GM12891 (cell line): ENCODE measurements around the gene DPM2.

ENCODE experiments used
- DNase-seq: peaks from one replicate; pipeline ENCODE4 v3.0.0; 2011; ENCODE audit warnings: low spot score; ENCODE audit not compliant: insufficient read length
- FAIRE-seq: peaks from 2 replicates; lab custom pipeline; 2011; peaks lifted over from hg19 to GRCh38; lab: Jason Lieb, UNC
- PAX5 ChIP-seq: IDR thresholded peaks from 2 replicates; pipeline ENCODE4 v1.6.1; 2011; ENCODE audit warnings: low read length, moderate library complexity, mild to moderate bottlenecking; ENCODE audit not compliant: insufficient read depth, severe bottlenecking
- POLR2A ChIP-seq: IDR thresholded peaks from 2 replicates; pipeline ENCODE4 v1.6.1; 2011; ENCODE audit warnings: low read depth, low read length, control low read depth
- POLR2AphosphoS5 ChIP-seq: IDR thresholded peaks from 2 replicates; pipeline ENCODE4 v1.6.1; 2011; ENCODE audit warnings: low read depth, low read length, control low read depth
- POU2F2 ChIP-seq: IDR thresholded peaks from 2 replicates; pipeline ENCODE4 v1.6.1; 2011; ENCODE audit warnings: low read depth, mild to moderate bottlenecking, control low read depth, low read length, moderate library complexity
- SPI1 ChIP-seq: IDR thresholded peaks from 2 replicates; pipeline ENCODE4 v1.6.1; 2011; ENCODE audit warnings: low read depth, low read length, control low read depth
- TAF1 ChIP-seq: IDR thresholded peaks from 2 replicates; pipeline ENCODE4 v1.6.1; 2011; ENCODE audit warnings: low read depth, low read length, control low read depth

Gene DPM2

GRCh38 chr9:127966416-127967150 is 28.9 kb upstream of the DPM2 start:
- no peak for TF ChIP-seq POU2F2
- TF ChIP-seq SPI1, result no peak
- DNase-seq (no peak), FAIRE-seq (no peak)

- TF ChIP-seq POLR2AphosphoS5, result no peak
- TF ChIP-seq PAX5, result no peak
- TF ChIP-seq TAF1, result no peak
- no peak for TF ChIP-seq POLR2A
- TF ChIP-seq POU2F2, result no peak
- DNase-seq (no peak), FAIRE-seq (no peak)
Measured at GRCh38 chr9:127965953-127966352, 28.3 kb upstream of the DPM2 start.

GRCh38 chr9:127963359-127964064 is 25.9 kb upstream of the DPM2 start:
- DNase-seq, result no peak
- FAIRE-seq, result no peak

GRCh38 chr9:127963041-127963358 is 25.3 kb upstream of the DPM2 start:
- no peak for TF ChIP-seq TAF1
- TF ChIP-seq SPI1, result no peak
- TF ChIP-seq PAX5, result no peak
- TF ChIP-seq POU2F2, result no peak
- TF ChIP-seq POLR2A, result no peak
- TF ChIP-seq POLR2AphosphoS5, result no peak
- DNase-seq, result no peak
- FAIRE-seq, result no peak

More at GRCh38 chr9:127963359-127964064, 25.9 kb upstream of the DPM2 start:
- TF ChIP-seq POLR2AphosphoS5 (no peak), POU2F2 (no peak), POLR2A (no peak), TAF1 (no peak), PAX5 (no peak), SPI1 (no peak)

- no peak for TF ChIP-seq SPI1
- TF ChIP-seq POLR2A, result no peak
- TF ChIP-seq POLR2AphosphoS5, result no peak
- TF ChIP-seq PAX5, result no peak
- no peak for TF ChIP-seq TAF1
- TF ChIP-seq POU2F2, result no peak
- no peak for DNase-seq
- no peak for FAIRE-seq
Measured at GRCh38 chr9:127962278-127962677, 24.6 kb upstream of the DPM2 start.

- TF ChIP-seq POU2F2 (no peak), POLR2A (no peak), POLR2AphosphoS5 (no peak), PAX5 (no peak), SPI1 (no peak), TAF1 (no peak)
- DNase-seq, result no peak
- FAIRE-seq, result no peak
Measured at GRCh38 chr9:127961613-127962155, 24.0 kb upstream of the DPM2 start.

GRCh38 chr9:127961155-127961490 is 23.5 kb upstream of the DPM2 start:
- DNase-seq, result no peak
- no peak for FAIRE-seq
- no peak for TF ChIP-seq POU2F2
- TF ChIP-seq POLR2AphosphoS5, result no peak
- TF ChIP-seq TAF1, result no peak
- no peak for TF ChIP-seq SPI1
- no peak for TF ChIP-seq PAX5
- no peak for TF ChIP-seq POLR2A

- TF ChIP-seq POU2F2 (no peak), POLR2A (no peak), SPI1 (no peak), TAF1 (no peak), POLR2AphosphoS5 (no peak), PAX5 (no peak)
- FAIRE-seq, result no peak
- no peak for DNase-seq
Measured at GRCh38 chr9:127960410-127961154, 22.9 kb upstream of the DPM2 start.

GRCh38 chr9:127959841-127960409 is 22.3 kb upstream of the DPM2 start:
- no peak for FAIRE-seq
- no peak for DNase-seq
- TF ChIP-seq POU2F2 (no peak), POLR2A (no peak), POLR2AphosphoS5 (no peak), SPI1 (no peak), TAF1 (no peak), PAX5 (no peak)
